ENCODE results near the gene ARHGAP31. TPM values are rescaled to one million over a fixed set of nuclear protein-coding genes. Genes with fewer than 3 reads are reported as not detected.
"Not testable (repeated sequence)": the region's sequence is repeated elsewhere in the genome, so short reads cannot be mapped to it uniquely, and the experiment has no call there.

The ARHGAP31 gene
- total RNA-seq, 1 donor from 2014 or later, result 48.1 TPM

- Mint-ChIP-seq H3K9me3 (ENCODE audit: unreplicated experiment) (peaks cover 7% of the 10 kb centered on the region), H3K4me3 (ENCODE audit: unreplicated experiment) (peak overlapping the region; percentile 50), H3K4me1 (ENCODE audit: low read depth, unreplicated experiment) (peaks cover 26% of the 10 kb centered on the region), H3K27ac (ENCODE audit: unreplicated experiment) (peak overlapping the region; percentile 34), H3K36me3 (ENCODE audit: low read depth, unreplicated experiment) (peaks cover 18% of the 10 kb centered on the region), H3K27me3 (ENCODE audit: low read depth, unreplicated experiment) (no peaks in the 10 kb centered on the region)
- Histone ChIP-seq H3K27me3 (ENCODE audit: insufficient read depth, low read length) (no peaks in the 10 kb centered on the region), H3K9ac (ENCODE audit: low read length) (no peak overlapping the region), H3K79me2 (ENCODE audit: insufficient read depth, low read length) (peaks cover 89% of the 10 kb centered on the region), H2AFZ (ENCODE audit: low read depth, low read length) (no peak overlapping the region), H3K4me1 (ENCODE audit: insufficient read depth, low read length) (no peaks in the 10 kb centered on the region), H3K9me3 (ENCODE audit: insufficient read depth, low read depth, low read length) (no peaks in the 10 kb centered on the region), H4K20me1 (ENCODE audit: insufficient read depth, low read length) (peaks cover 51% of the 10 kb centered on the region), H3K27ac (ENCODE audit: low read depth, low read length) (no peak overlapping the region), H3K4me2 (ENCODE audit: low read length) (no peak overlapping the region), H3K36me3 (ENCODE audit: insufficient read depth, low read length) (peaks cover 5% of the 10 kb centered on the region), H3K4me3 (ENCODE audit: insufficient read depth, low read depth, low read length) (no peak overlapping the region)
- FAIRE-seq, result no peak
- TF ChIP-seq EZH2 (IDR thresholded peaks at IDR 0.05; ENCODE audit: insufficient read depth, low read length) (no peak), CTCF (IDR thresholded peaks at IDR 0.05; ENCODE audit: insufficient read depth, low read depth, low read length) (no peak)
- DNase-seq (ENCODE audit: low read depth), result peak; percentile 55
Observed at GRCh38 chr3:119331661-119332060, 37.5 kb downstream of the ARHGAP31 start.

- Histone ChIP-seq H3K79me2 (ENCODE audit: insufficient read depth, low read length) (peaks cover 90% of the 10 kb centered on the region), H3K4me3 (ENCODE audit: insufficient read depth, low read depth, low read length) (no peak overlapping the region), H3K36me3 (ENCODE audit: insufficient read depth, low read length) (peaks cover 4% of the 10 kb centered on the region), H3K9ac (ENCODE audit: low read length) (no peak overlapping the region), H2AFZ (ENCODE audit: low read depth, low read length) (no peak overlapping the region), H3K27me3 (ENCODE audit: insufficient read depth, low read length) (no peaks in the 10 kb centered on the region), H4K20me1 (ENCODE audit: insufficient read depth, low read length) (peaks cover 51% of the 10 kb centered on the region), H3K4me2 (ENCODE audit: low read length) (no peak overlapping the region), H3K9me3 (ENCODE audit: insufficient read depth, low read depth, low read length) (peaks cover 3% of the 10 kb centered on the region), H3K27ac (ENCODE audit: low read depth, low read length) (no peak overlapping the region), H3K4me1 (ENCODE audit: insufficient read depth, low read length) (no peaks in the 10 kb centered on the region)
- H3K27ac Mint-ChIP-seq (ENCODE audit: unreplicated experiment), result no peak overlapping the region
- no peak overlapping the region for H3K4me3 Mint-ChIP-seq (ENCODE audit: unreplicated experiment)
- H3K36me3 Mint-ChIP-seq (ENCODE audit: low read depth, unreplicated experiment), result peaks cover 27% of the 10 kb centered on the region
- no peaks in the 10 kb centered on the region for H3K27me3 Mint-ChIP-seq (ENCODE audit: low read depth, unreplicated experiment)
- DNase-seq (ENCODE audit: low read depth), result no peak
- FAIRE-seq, result no peak
- peaks cover 31% of the 10 kb centered on the region for H3K4me1 Mint-ChIP-seq (ENCODE audit: low read depth, unreplicated experiment)
- peaks cover 7% of the 10 kb centered on the region for H3K9me3 Mint-ChIP-seq (ENCODE audit: unreplicated experiment)
- TF ChIP-seq CTCF (IDR thresholded peaks at IDR 0.05; ENCODE audit: insufficient read depth, low read depth, low read length) (no peak), EZH2 (IDR thresholded peaks at IDR 0.05; ENCODE audit: insufficient read depth, low read length) (no peak)
Observed at GRCh38 chr3:119333773-119334509, 39.8 kb downstream of the ARHGAP31 start.

GRCh38 chr3:119336823-119337222 lies 42.6 kb downstream of the ARHGAP31 start:
- H3K27ac ChIP-seq (ENCODE audit: low read depth, low read length), result no peak overlapping the region
- DNase-seq (ENCODE audit: low read depth) (no peak), FAIRE-seq (no peak)
- peaks cover 13% of the 10 kb centered on the region for H3K4me1 Mint-ChIP-seq (ENCODE audit: low read depth, unreplicated experiment)
- no peaks in the 10 kb centered on the region for H3K27me3 Mint-ChIP-seq (ENCODE audit: low read depth, unreplicated experiment)
- peaks cover 86% of the 10 kb centered on the region for H3K79me2 ChIP-seq (ENCODE audit: insufficient read depth, low read length)
- no peaks in the 10 kb centered on the region for H3K36me3 ChIP-seq (ENCODE audit: insufficient read depth, low read length)
- TF ChIP-seq CTCF (IDR thresholded peaks at IDR 0.05; ENCODE audit: insufficient read depth, low read depth, low read length) (no peak), EZH2 (IDR thresholded peaks at IDR 0.05; ENCODE audit: insufficient read depth, low read length) (no peak)
- peaks cover 3% of the 10 kb centered on the region for H3K9me3 ChIP-seq (ENCODE audit: insufficient read depth, low read depth, low read length)
- H4K20me1 ChIP-seq (ENCODE audit: insufficient read depth, low read length), result peaks cover 57% of the 10 kb centered on the region
- H3K9me3 Mint-ChIP-seq (ENCODE audit: unreplicated experiment), result peaks cover 5% of the 10 kb centered on the region
- H3K9ac ChIP-seq (ENCODE audit: low read length), result no peak overlapping the region
- H3K4me1 ChIP-seq (ENCODE audit: insufficient read depth, low read length), result no peaks in the 10 kb centered on the region
- H3K36me3 Mint-ChIP-seq (ENCODE audit: low read depth, unreplicated experiment), result peaks cover 15% of the 10 kb centered on the region
- no peak overlapping the region for H3K4me2 ChIP-seq (ENCODE audit: low read length)
- H3K27me3 ChIP-seq (ENCODE audit: insufficient read depth, low read length), result no peaks in the 10 kb centered on the region
- H3K4me3 Mint-ChIP-seq (ENCODE audit: unreplicated experiment), result no peak overlapping the region
- H3K4me3 ChIP-seq (ENCODE audit: insufficient read depth, low read depth, low read length), result no peak overlapping the region
- no peak overlapping the region for H3K27ac Mint-ChIP-seq (ENCODE audit: unreplicated experiment)
- H2AFZ ChIP-seq (ENCODE audit: low read depth, low read length), result no peak overlapping the region

- peaks cover 88% of the 10 kb centered on the region for H3K79me2 ChIP-seq (ENCODE audit: insufficient read depth, low read length)
- H3K27ac Mint-ChIP-seq (ENCODE audit: unreplicated experiment); H3K4me3 Mint-ChIP-seq (ENCODE audit: unreplicated experiment); H3K27me3 ChIP-seq (ENCODE audit: insufficient read depth, low read length); H3K4me1 ChIP-seq (ENCODE audit: insufficient read depth, low read length); H3K27me3 Mint-ChIP-seq (ENCODE audit: low read depth, unreplicated experiment); H2AFZ ChIP-seq (ENCODE audit: low read depth, low read length); H3K9me3 Mint-ChIP-seq (ENCODE audit: unreplicated experiment); H3K27ac ChIP-seq (ENCODE audit: low read depth, low read length); DNase-seq (ENCODE audit: low read depth); FAIRE-seq; H3K9ac ChIP-seq (ENCODE audit: low read length); H3K4me3 ChIP-seq (ENCODE audit: insufficient read depth, low read depth, low read length); H3K9me3 ChIP-seq (ENCODE audit: insufficient read depth, low read depth, low read length); H3K36me3 ChIP-seq (ENCODE audit: insufficient read depth, low read length); H3K4me2 ChIP-seq (ENCODE audit: low read length); H3K4me1 Mint-ChIP-seq (ENCODE audit: low read depth, unreplicated experiment): not testable (repeated sequence)
- peaks cover 57% of the 10 kb centered on the region for H4K20me1 ChIP-seq (ENCODE audit: insufficient read depth, low read length)
- peaks cover 13% of the 10 kb centered on the region for H3K36me3 Mint-ChIP-seq (ENCODE audit: low read depth, unreplicated experiment)
Observed at GRCh38 chr3:119337407-119337806, 43.2 kb downstream of the ARHGAP31 start.
